ENCODE measurements around the gene CMTR1.
"Not testable (repeated sequence)": the region's sequence is repeated elsewhere in the genome, so short reads cannot be mapped to it uniquely, and the experiment has no call there.

Gene CMTR1, protein sequence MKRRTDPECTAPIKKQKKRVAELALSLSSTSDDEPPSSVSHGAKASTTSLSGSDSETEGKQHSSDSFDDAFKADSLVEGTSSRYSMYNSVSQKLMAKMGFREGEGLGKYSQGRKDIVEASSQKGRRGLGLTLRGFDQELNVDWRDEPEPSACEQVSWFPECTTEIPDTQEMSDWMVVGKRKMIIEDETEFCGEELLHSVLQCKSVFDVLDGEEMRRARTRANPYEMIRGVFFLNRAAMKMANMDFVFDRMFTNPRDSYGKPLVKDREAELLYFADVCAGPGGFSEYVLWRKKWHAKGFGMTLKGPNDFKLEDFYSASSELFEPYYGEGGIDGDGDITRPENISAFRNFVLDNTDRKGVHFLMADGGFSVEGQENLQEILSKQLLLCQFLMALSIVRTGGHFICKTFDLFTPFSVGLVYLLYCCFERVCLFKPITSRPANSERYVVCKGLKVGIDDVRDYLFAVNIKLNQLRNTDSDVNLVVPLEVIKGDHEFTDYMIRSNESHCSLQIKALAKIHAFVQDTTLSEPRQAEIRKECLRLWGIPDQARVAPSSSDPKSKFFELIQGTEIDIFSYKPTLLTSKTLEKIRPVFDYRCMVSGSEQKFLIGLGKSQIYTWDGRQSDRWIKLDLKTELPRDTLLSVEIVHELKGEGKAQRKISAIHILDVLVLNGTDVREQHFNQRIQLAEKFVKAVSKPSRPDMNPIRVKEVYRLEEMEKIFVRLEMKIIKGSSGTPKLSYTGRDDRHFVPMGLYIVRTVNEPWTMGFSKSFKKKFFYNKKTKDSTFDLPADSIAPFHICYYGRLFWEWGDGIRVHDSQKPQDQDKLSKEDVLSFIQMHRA

DNA sequence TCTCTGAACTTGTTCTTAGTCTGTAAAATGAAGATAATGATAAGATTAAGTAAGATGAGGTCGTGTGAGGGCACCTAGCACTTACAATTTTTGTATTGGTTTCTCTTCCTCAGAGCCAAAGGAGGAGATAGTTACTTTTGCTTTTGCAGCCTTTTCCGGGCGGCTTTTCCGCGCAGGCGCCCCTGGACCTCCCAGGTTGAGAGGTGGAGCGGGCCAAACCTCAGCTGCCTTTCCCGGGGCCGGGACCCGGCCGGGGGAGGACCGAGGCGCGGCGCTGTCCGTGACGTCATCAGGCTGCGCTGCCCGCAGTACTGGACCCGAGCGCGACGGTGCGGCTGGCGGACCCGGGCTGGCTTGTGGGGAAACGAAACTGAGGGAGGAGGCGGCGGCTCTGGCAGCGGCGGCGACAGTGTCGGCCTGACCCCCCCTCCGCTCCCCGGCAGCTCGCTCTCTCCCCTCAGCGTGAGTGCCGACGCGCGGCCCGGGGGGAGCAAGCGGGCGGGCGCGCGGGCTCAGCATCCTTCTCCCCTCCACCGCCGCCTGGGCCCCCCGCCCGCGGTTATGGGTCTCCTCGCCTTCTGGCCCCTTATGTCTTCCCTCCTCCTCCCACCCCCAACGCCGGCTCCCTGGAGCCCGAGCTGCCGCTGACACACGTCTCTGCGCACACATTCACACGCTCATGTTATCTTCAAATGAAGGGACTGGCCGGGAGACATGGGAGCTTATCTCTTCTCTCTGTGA lies at the start of gene CMTR1:
Gene CMTR1, plus strand, starts transcription at position 306 of the 741 bp plus-strand sequence. CDS start 2,409 bp downstream, outside the sequence.
- DNase-seq (ENCODE audit: low read depth): peak; percentile 93

DNA sequence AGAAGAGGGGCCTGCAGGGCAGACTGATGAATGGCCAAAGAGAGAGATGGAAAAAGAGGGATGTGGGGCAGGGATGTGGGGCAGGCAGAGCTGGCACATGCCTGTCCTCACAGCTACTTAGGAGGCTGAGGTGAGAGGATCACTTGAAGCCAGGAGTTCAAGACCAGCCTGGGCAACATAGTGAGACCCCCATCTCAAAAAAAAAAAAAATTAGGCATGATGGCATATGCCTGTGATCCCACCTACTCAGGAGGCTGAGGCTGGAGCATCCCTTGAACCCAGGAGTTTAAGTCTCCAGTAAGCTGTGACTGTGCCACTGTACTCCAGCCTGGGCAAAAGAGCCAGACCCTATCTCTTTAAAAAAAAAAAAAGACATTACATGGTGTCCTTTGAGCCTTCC lies 44.4 kb upstream of the CMTR1 start:
- no peak for DNase-seq (ENCODE audit: low read depth)

DNA sequence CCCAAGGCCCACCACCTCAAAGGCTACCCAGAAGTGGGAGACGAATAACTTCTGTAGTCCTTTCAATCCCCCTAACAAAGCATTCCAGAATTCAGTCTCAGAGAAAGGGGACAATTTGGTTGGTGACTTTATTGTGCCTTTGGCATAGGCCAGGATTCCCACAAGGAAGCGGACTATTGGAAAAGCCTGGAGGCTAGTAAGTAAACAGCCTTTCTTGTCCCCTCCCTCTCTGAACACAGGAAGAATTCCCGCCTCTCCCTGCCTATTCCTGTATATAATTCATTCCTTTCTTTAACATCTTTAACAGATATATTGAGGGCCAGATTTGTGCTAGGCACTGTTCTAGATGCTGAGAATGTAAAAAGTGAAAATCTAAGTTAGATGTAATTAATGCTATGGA lies 43.2 kb upstream of the CMTR1 start:
- no peak for DNase-seq (ENCODE audit: low read depth)

DNA sequence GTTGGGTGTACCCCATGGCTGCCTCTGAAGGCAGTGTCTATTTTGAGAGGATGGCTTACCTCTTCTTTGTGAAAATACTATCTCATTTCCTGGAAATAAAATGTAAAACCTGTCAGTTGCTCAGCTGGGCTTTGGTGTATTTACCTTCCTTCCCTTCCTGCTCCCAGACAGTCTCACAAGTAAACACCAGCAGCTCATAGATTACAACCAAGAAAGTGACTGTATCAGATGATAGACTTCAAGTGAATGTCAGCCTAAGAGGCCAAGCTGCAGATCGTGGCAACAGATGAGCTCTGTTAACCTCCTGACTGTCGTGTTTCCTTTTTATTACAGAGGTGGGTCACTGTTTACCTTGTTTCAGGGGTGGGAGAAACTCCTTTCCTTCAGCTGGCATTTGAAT lies 41.9 kb upstream of the CMTR1 start:
- no peak for DNase-seq (ENCODE audit: low read depth)

DNA sequence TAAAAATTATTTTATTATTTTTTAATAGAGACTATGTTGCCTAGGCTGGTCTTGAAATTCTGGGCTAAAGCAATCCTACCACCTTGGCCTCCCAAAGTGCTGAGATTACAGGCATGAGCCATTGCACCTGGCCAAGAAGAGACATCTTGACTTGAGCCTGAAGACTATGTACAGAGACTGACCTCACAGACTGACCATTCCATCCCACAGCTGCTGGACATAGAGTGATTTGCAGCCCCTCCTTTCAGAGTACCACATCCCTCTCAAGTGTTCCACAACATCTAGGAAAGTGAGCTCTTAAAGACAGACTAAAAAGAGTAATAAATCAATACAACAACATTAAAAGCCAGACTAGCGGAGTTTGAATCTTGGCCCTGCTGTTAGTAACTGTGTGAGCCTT lies 40.2 kb upstream of the CMTR1 start:
- no peak for DNase-seq (ENCODE audit: low read depth)

DNA sequence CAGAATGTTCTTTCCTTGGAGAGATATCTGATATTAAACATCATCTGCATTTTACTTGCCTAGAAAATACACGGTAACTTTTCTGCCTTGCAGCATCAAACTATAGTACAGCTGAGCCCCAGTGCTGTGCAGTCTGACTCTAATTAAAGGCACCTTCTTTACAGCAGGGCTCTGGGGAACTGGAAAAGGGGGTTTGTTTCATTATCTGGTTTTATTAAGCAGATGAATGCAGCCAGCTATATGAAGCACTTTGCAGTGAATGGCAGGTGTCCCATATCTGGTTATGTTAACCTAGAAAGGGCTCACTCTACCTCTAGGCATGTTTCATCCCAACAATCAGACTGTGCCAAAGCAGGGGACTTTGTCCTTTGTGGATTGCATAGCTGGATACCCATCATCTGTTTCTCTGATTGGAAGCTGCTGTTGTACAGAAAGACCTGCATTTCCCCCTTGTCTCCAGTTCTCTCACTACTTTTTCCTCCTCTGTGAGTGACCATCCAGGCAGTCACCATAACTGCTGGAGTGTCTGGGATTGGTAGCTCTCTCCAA lies 39.6 kb upstream of the CMTR1 start:
- DNase-seq (ENCODE audit: low read depth): no peak

DNA sequence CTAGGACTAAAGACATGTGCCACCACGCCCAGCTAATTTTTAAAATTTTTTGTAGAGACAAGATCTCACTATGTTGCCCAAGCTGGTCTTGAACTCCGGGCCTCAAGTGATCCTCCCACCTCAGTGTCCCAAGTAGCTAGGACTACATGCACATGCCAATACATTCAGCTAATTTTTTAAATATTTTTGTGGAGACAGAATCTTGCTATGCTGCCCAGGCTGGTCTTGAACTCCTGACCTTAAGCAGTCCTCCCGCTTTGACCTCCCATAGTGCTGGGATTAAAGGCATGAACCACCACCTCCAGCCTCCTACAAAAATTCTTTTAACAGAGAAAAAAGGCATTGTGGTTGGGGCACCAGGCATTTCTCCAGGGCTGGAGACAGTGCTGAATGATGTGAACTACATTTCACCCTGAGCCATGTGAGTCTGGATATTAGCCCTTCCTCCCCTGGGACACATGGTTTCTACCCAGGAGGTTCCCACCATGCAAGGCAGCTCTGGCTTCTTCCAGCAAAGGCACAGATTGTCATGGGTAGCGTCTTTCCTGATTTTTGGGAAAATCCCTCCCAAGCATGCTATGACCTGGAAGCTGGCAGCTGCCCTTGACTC lies 36.3 kb upstream of the CMTR1 start:
- no peak for DNase-seq (ENCODE audit: low read depth)

DNA sequence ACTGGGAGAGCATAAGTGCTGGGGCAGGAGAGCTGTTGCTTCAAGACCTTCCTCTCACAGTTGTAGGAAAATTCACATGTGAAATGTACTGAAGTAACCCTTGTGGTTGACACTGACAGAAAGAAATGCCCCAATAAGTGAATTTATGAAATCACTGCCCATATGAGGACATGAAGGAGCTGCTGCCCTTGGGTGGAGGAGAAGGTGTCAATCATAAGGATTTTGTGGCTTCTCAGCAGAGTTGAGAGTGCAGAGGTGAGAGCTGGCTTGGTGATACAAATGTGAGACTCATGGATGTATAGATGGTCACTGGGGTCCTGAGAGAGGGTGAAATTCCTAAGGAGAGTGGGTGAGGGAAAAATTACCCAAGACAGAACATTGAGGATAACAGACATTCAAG lies 33.9 kb upstream of the CMTR1 start:
- no peak for DNase-seq (ENCODE audit: low read depth)

DNA sequence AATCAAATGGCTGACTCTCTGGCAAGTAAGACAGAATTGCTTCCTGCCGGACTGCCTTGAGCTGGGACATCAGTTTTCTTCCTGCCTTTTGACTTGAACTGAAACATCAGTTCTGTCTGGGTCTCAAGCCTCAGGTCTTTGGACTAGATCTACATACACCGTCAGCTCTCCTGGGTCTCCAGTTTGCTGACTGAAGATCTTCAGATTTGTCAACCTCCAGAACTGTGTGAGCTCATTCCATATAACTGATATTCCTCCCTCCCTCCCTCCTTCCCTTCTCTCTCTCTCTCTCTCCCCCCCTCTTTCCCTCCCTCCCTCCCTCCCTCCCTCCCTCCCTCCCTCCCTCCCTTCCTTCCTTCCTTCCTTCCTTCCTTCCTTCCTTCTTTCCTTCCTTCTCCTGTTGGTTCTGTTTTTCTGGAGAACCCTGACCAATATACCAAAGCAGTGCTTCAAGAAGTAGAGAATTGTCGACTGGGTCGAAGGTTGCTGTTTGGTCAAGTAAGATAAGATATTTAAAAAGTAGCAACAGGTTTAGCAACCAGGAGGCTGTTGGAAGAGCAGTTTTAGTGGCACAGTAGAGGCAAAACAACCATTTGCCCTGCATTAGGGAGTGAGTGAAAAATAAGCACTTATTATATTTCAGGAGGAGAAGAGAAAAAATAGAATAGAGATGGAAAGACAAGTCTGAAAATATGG lies 33.1 kb upstream of the CMTR1 start:
- no peak for DNase-seq (ENCODE audit: low read depth)

DNA sequence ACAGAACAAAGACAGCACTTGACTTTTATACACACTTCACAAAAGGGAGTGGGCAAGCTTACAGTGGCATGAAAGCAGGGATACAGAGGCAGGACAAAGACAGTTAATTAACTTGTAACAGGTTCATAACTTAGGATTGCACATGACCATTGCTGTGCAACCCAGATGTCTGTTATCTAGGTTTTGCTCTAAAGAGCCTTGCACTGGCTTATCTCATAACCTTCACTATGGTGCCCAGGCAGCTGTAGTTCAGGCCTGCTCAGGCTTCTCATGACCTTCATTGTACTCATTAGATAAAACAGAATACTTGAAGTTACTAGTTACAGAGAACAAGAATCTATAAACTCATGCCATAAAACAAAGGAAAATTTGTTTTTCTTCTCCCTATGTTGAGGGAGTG lies 31.4 kb upstream of the CMTR1 start:
- not testable (repeated sequence) for DNase-seq (ENCODE audit: low read depth)

DNA sequence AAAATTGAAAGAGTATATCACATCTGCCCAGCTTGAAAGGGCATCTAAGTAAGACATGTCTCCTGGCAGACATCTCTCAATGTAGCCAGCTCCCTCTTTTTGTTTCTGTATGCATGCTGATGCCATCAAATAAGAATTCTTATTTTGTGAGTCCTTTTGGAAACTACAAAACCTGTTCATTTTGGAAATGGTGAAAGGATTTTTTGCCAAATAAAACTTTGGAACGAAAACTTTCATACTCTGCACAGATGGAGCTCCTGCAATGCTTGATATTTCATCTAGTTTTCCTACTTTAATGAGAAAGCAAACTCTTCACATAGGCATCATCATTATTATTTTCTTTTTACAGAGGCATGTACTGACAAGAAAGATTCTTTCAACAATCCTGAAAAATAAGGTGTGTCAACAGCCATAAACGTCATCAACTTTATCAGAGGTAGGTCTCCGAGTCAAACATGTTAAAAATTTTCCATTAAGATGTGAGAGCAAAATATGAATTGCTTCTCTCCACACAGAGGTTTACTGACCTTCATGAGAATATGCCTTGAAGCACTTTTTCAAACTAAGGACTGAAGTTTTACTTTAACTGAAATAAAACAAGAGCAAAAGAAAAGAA lies 26.2 kb upstream of the CMTR1 start:
- no peak for DNase-seq (ENCODE audit: low read depth)

DNA sequence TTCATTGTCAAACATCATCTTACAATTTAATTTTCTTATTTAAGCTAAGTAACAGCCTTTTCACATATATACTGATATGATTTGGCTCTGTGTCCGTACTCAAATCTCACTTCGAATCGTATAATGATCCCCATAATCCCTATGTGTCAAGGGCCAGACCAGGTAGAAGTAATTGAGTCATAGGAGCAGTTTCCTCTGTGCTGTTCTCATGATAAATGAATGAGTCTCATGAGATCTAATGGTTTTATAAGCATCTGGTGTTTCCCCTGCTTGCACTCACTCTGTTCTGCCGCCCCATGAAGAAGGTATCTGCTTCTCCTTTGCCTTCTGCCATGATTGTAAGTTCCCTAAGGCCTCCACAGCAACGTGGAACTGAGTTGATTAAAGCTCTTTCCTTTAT lies 25.1 kb upstream of the CMTR1 start:
- DNase-seq (ENCODE audit: low read depth): no peak

DNA sequence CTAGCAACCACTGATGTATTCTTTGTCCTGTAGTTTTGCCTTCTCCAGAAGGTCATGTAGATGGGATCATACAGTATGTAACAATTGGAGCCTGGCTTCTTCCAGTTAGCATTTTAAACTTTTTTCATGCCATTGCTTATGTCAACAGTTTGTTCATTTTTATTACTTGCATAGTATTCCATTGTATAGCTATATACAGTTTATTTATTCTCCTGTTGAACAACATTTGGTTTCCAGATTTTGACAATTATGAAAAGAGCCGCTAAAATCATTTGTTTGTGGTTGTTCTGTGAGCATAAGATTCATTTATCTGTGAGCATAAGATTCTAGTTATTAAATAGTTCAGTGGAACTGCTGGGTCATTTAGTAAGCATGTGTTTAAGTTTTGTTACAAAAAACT lies 23.5 kb upstream of the CMTR1 start:
- DNase-seq (ENCODE audit: low read depth): no peak

DNA sequence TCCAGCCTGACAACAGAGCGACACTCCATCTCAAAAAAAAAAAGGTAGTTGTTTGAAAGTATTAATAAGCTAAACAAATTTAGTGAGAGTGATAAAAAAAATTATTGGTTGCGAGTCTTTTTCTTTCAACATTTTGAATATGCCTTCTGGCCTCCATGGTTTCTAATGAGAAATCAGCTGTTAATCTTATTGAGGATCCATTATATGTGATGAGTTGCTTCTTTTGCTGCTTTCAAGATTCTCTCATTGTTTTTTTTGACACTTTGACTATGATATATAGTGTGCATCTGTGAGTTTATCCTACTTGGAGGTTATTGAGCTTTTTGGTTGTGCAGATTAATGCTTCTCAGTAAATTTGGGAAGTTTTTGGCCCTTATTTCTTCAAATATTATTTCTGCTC lies 15.6 kb upstream of the CMTR1 start:
- DNase-seq (ENCODE audit: low read depth): no peak

DNA sequence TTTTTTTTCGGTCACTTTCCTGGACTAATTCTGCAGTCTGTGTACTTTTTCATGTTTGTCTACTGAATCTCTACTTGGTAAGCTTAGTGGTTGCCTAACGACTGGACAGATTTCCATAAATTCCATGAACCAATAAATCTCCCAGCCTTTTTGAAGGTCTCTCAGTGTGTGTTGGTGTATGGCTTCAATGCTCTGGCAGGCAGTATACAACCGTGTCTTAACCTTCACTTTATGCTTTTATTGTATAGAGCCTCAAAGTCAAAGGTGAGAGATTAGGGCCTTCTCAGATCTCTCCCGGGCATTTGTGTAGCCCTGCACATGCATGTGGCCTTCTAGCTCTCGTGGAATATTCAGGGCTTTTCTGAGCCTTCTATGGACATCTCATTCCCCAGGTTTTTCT lies 14.3 kb upstream of the CMTR1 start:
- no peak for DNase-seq (ENCODE audit: low read depth)

DNA sequence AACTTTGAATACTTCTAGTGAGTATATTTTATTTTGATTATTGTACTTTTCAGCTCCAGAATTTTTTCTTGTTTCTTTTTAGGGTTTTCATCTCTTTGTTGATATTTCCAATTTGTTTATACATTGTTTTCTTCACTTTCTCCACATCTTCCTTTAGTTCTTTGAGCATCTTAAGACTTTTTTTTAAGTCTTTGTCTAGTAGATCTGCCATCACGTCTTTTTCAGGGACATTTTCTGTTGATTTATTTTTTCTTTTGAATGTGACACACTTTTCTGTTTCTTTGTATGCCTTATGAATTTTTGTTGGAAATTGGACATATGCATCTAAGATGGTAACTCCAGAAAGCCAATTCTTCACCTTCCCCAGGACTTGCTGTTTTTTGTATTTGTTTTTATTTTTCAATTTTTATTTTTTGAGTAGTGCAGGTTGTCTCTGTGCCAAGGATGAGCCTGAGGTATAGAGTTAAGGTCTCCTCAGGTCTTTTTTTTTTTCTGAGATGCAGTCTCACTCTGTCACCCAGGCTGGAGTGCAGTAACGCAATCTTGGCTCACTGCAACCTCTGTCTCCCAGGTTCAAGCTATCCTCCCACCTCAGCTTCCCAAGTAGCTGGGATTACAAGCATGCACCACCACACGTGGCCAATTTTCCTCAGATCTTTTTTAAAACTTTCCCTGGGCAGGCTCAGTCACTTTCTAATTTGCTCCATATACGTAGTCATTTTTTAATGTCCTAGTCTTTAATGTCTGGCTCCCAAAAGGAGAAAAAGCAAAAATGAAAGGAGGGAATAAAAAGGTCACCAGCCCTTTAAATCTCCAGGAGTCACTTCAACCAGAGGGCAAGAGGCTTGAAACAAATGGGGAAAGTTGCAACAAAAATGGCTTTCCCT lies 6.7 kb upstream of the CMTR1 start:
- DNase-seq (ENCODE audit: low read depth): no peak

DNA sequence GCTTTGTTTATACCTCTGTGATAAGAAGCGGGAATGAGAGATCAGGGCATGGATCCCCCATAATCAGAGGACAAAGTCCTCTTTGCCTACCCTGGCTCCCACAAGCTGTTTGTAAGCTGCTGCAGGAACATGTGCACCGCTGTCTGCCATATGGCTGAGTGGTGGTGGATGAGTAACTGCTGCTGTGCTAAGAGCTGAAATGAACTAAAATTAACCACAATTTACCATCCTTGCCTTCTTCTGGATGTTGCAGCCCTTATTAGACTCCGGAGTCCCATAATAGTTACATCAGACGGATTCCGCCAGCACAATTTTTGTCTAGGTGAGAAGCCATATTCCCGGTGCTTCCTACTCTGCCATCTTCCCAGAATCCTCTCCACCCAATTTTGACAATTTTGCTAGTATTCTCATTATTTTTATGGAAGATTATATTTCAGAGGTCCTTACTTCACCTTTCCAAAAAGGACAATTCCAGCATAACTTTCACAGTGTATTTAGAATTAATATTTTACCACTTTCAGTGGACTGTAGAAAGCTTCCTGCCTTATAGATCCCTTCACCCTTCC lies 6.0 kb upstream of the CMTR1 start:
- DNase-seq (ENCODE audit: low read depth): no peak

DNA sequence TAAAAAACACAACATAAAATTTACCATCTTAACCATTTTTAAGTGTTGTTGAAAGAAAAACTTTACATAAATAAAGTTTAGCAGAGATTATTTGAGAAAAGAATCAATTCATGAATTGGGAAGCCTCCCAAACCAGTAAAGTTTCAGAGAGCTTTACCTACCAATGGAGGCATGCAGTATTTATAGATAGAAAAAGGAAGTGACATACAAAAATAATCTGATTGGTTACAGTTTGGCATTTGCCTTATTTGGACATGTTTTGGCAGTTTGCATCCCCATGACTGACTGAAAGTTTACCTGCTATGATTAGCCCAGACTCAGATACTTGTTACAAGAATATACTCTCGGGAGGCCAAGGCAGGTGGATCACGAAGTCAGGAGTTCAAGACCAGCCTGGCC lies 3.7 kb upstream of the CMTR1 start:
- no peak for DNase-seq (ENCODE audit: low read depth)

DNA sequence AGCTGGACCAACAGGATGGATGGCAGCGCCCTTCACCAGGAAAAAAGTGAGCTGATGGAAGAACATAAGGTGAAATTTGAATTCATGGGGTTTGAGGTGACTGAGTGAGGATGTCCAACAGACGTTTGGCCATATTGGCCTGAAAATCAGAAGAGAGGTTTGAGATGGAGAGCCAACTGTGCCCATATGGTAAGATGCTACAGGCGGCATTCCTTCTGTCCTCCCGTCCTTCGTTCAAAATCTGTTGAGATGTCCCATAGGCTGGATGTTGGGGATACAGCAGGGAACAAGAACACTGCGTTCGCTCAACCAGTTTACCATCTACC lies 468 bp upstream of the CMTR1 start:
- DNase-seq (ENCODE audit: low read depth): no peak
